ENCODE measurements around the gene CFAP91. TPM values are rescaled to one million over a fixed set of nuclear protein-coding genes. Genes with fewer than 3 reads are reported as not detected.

The CFAP91 gene
- total RNA-seq, 1 donor from 2014 or later: not detected

DNA sequence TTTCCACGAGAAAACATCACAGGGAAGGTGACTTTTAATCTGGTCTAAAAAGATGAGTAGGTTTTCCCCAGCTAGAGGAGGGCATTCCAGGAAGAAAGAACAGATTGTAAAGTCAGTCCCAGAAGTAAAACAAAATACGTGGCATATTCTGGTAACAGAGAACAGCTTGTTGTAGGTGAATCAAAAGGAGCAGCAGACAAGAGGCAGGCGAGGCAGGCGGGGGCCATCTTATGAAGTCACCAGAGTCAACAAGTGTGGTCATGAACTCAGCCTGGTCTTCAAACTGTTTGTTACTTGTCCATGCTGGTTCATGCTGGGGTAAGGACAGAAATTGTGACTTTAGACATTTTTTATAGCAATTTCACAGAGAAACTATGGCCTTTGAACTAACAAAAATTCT is 38.5 kb upstream of the CFAP91 start:
- peaks cover 12% of the 10 kb centered on the region for H3K4me1 Mint-ChIP-seq (ENCODE audit: unreplicated experiment)
- H3K27me3 Mint-ChIP-seq (ENCODE audit: unreplicated experiment): no peaks in the 10 kb centered on the region
- H3K27ac Mint-ChIP-seq (ENCODE audit: unreplicated experiment): no peak overlapping the region
- TF ChIP-seq CTCF (IDR thresholded peaks at IDR 0.05): no peak
- no peak for DNase-seq (ENCODE audit: extremely low spot score, unreplicated experiment)
- H3K4me3 Mint-ChIP-seq (ENCODE audit: unreplicated experiment): no peak overlapping the region
- peaks cover 6% of the 10 kb centered on the region for H3K36me3 Mint-ChIP-seq (ENCODE audit: unreplicated experiment)
- no peaks in the 10 kb centered on the region for H3K9me3 Mint-ChIP-seq (ENCODE audit: unreplicated experiment)

DNA sequence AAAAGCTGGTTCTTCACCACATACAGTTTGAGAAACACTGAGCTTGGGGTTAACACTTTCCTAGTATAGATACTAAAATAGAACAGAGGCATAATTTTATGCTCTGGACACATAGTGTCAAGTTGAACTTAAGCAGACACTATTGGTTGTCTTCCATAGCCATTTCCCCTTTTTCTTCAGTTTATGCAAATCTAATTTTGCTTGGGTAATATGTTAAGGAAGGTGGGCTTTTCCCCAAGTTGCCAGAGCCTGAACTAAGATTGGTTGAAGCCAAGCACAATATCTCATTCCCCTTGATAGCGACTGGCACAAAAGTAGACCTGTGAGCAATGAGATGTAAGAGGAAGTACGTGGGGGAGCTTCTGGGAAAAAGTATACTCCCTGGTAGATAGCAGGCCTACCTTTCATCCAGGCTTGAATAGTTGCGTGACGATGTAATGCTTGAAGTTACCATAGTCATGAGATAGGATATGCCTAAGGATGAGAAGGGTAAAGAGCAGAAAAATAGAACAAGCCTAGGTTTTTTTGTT is 37.9 kb upstream of the CFAP91 start:
- H3K9me3 Mint-ChIP-seq (ENCODE audit: unreplicated experiment): no peaks in the 10 kb centered on the region
- H3K4me3 Mint-ChIP-seq (ENCODE audit: unreplicated experiment): no peak overlapping the region
- H3K4me1 Mint-ChIP-seq (ENCODE audit: unreplicated experiment): peaks cover 17% of the 10 kb centered on the region
- H3K36me3 Mint-ChIP-seq (ENCODE audit: unreplicated experiment): peaks cover 8% of the 10 kb centered on the region
- DNase-seq (ENCODE audit: extremely low spot score, unreplicated experiment): no peak
- no peaks in the 10 kb centered on the region for H3K27me3 Mint-ChIP-seq (ENCODE audit: unreplicated experiment)
- no peak for TF ChIP-seq CTCF (IDR thresholded peaks at IDR 0.05)
- H3K27ac Mint-ChIP-seq (ENCODE audit: unreplicated experiment): no peak overlapping the region

DNA sequence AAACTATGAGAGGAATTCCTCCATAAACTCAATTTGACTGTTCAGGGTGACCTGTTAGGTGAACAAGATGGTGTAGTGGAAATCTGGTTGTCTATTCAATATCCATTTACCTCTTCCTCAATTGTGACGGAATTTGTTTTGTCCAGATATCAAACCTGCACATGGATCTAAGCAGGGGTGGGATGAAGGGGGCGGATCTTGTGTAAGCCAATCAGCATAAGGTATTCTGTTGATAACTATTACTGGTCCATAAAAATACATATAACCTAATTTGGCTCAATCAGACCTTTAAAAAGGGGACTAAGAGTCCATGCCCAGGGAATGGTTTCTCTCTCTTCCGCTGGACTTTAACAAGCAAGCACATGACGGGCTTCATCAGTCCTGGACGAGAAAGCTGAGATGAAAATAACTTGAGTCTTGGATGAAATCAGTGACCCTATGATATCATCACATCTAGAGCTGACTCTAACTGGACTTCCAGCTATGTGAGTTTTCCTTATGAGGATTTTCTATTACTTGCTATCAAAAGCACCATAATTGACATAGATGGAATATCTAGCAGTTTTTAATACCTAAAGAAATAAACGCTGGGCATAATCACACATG is 36.8 kb upstream of the CFAP91 start:
- H3K27me3 Mint-ChIP-seq (ENCODE audit: unreplicated experiment): no peaks in the 10 kb centered on the region
- peaks cover 18% of the 10 kb centered on the region for H3K4me1 Mint-ChIP-seq (ENCODE audit: unreplicated experiment)
- H3K36me3 Mint-ChIP-seq (ENCODE audit: unreplicated experiment): peaks cover 8% of the 10 kb centered on the region
- H3K27ac Mint-ChIP-seq (ENCODE audit: unreplicated experiment): no peak overlapping the region
- H3K4me3 Mint-ChIP-seq (ENCODE audit: unreplicated experiment): no peak overlapping the region
- no peak for DNase-seq (ENCODE audit: extremely low spot score, unreplicated experiment)
- no peak for TF ChIP-seq CTCF (IDR thresholded peaks at IDR 0.05)
- H3K9me3 Mint-ChIP-seq (ENCODE audit: unreplicated experiment): no peaks in the 10 kb centered on the region

GRCh38 chr3:119669906-119670570 is 32.8 kb upstream of the CFAP91 start:
- H3K9me3 Mint-ChIP-seq (ENCODE audit: unreplicated experiment): no peaks in the 10 kb centered on the region
- DNase-seq (ENCODE audit: extremely low spot score, unreplicated experiment): no peak
- no peaks in the 10 kb centered on the region for H3K27me3 Mint-ChIP-seq (ENCODE audit: unreplicated experiment)
- H3K36me3 Mint-ChIP-seq (ENCODE audit: unreplicated experiment): peaks cover 22% of the 10 kb centered on the region
- peak overlapping the region; percentile 48 for H3K27ac Mint-ChIP-seq (ENCODE audit: unreplicated experiment)
- peaks cover 13% of the 10 kb centered on the region for H3K4me1 Mint-ChIP-seq (ENCODE audit: unreplicated experiment)
- no peak overlapping the region for H3K4me3 Mint-ChIP-seq (ENCODE audit: unreplicated experiment)
- no peak for TF ChIP-seq CTCF (IDR thresholded peaks at IDR 0.05)

GRCh38 chr3:119672776-119673175 is 30.0 kb upstream of the CFAP91 start:
- Mint-ChIP-seq H3K4me3 (ENCODE audit: unreplicated experiment) (no peak overlapping the region), H3K9me3 (ENCODE audit: unreplicated experiment) (no peaks in the 10 kb centered on the region), H3K36me3 (ENCODE audit: unreplicated experiment) (peaks cover 19% of the 10 kb centered on the region), H3K27me3 (ENCODE audit: unreplicated experiment) (no peaks in the 10 kb centered on the region), H3K27ac (ENCODE audit: unreplicated experiment) (no peak overlapping the region), H3K4me1 (ENCODE audit: unreplicated experiment) (peaks cover 33% of the 10 kb centered on the region)
- DNase-seq (ENCODE audit: extremely low spot score, unreplicated experiment): no peak
- TF ChIP-seq CTCF (IDR thresholded peaks at IDR 0.05): no peak
